Activated naive CD8-positive, alpha-beta T cell treated with anti-CD3 and anti-CD28 coated beads, Interleukin-2, amount 50 U/mL, for 24 hours (primary cell): ENCODE results near the gene MDM2.

Experiments
- ATAC-seq: fragments of 150-1000 bp; cut with Tn5 transposase; one replicate; pipeline ENCODE4 v1.10.0; 2021
- DNase-seq: peaks from one replicate; pipeline ENCODE4 v3.0.0; 2021
- H3K27ac Mint-ChIP-seq: one replicate; pipeline ENCODE4 v1.8.0; 2021; ENCODE audit warnings: mild to moderate bottlenecking, mixed read lengths
- H3K27me3 Mint-ChIP-seq: one replicate; pipeline ENCODE4 v1.8.0; 2021; ENCODE audit warnings: mixed read lengths
- H3K36me3 Mint-ChIP-seq: one replicate; pipeline ENCODE4 v1.8.0; 2021; ENCODE audit warnings: low read depth, mixed read lengths
- H3K4me1 Mint-ChIP-seq: one replicate; pipeline ENCODE4 v1.8.0; 2021; ENCODE audit warnings: mixed read lengths
- H3K4me3 Mint-ChIP-seq: one replicate; pipeline ENCODE4 v1.8.0; 2021; ENCODE audit warnings: mild to moderate bottlenecking, moderate library complexity, mixed read lengths
- H3K9me3 Mint-ChIP-seq: one replicate; pipeline ENCODE4 v1.8.0; 2021; ENCODE audit warnings: mixed read lengths

MDM2 gene

GRCh38 chr12:68871921-68872320, 63.9 kb downstream of the MDM2 start:
- peaks cover 20% of the 10 kb centered on the region for H3K36me3 Mint-ChIP-seq
- ATAC-seq (peak; percentile 43), DNase-seq (peak; percentile 13)
- H3K4me3 Mint-ChIP-seq, result no peak overlapping the region
- H3K27ac Mint-ChIP-seq, result no peak overlapping the region
- no peaks in the 10 kb centered on the region for H3K4me1 Mint-ChIP-seq
- no peaks in the 10 kb centered on the region for H3K9me3 Mint-ChIP-seq
- no peaks in the 10 kb centered on the region for H3K27me3 Mint-ChIP-seq

GRCh38 chr12:68873316-68873715, 65.3 kb downstream of the MDM2 start:
- no peaks in the 10 kb centered on the region for H3K27me3 Mint-ChIP-seq
- no peak overlapping the region for H3K4me3 Mint-ChIP-seq
- no peak for ATAC-seq
- peaks cover 22% of the 10 kb centered on the region for H3K36me3 Mint-ChIP-seq
- no peak overlapping the region for H3K27ac Mint-ChIP-seq
- no peak for DNase-seq
- no peaks in the 10 kb centered on the region for H3K4me1 Mint-ChIP-seq
- H3K9me3 Mint-ChIP-seq, result no peaks in the 10 kb centered on the region

GRCh38 chr12:68876461-68876860, 68.5 kb downstream of the MDM2 start:
- H3K4me1 Mint-ChIP-seq, result no peaks in the 10 kb centered on the region
- H3K27ac Mint-ChIP-seq, result no peak overlapping the region
- H3K4me3 Mint-ChIP-seq, result no peak overlapping the region
- no peaks in the 10 kb centered on the region for H3K27me3 Mint-ChIP-seq
- H3K9me3 Mint-ChIP-seq, result no peaks in the 10 kb centered on the region
- H3K36me3 Mint-ChIP-seq, result peaks cover 23% of the 10 kb centered on the region
- DNase-seq, result no peak
- ATAC-seq, result no peak

DNA sequence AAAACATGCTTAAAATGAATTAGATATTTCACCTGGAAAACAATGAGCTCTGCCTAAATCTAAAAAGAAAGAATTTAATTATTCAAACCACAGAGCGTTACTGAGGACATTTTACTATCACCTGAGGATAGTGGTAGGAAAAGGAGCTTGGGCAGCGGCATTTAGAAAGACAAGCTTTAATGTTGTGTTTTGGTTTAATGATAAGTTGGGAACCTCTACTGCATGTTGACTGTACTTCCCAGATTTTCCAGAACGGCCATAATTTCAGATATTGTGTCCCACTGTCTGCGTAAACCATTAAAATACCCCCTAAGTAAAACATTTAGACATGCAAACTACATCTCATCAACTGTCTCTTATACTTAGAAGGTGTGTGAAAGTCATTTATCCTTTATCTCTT, 69.6 kb downstream of the MDM2 start:
- H3K9me3 Mint-ChIP-seq, result peaks cover 4% of the 10 kb centered on the region
- H3K27ac Mint-ChIP-seq, result no peak overlapping the region
- DNase-seq (no peak), ATAC-seq (no peak)
- peaks cover 3% of the 10 kb centered on the region for H3K27me3 Mint-ChIP-seq
- peaks cover 26% of the 10 kb centered on the region for H3K36me3 Mint-ChIP-seq
- no peak overlapping the region for H3K4me3 Mint-ChIP-seq
- H3K4me1 Mint-ChIP-seq, result no peaks in the 10 kb centered on the region

DNA sequence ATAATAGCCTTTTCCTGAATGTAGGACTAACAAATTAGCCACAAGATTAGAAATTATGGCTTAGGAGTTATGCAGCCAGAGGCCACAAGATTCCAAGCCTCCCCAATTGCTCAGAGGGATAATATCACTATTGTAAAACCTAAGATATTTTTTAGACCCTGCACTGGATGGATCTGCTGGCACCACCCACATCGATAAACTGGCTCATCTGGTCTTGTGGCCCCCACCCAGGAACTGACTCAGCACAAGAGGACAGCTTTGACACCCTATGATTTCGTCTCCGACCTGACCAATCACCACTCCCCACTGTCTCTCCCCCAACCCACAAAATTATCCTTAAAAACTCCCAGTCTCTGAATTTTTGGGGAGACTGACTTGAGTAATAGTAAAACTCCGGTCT, 70.3 kb downstream of the MDM2 start:
- Mint-ChIP-seq H3K4me1 (no peaks in the 10 kb centered on the region), H3K27me3 (peaks cover 3% of the 10 kb centered on the region), H3K27ac (no peak overlapping the region), H3K4me3 (no peak overlapping the region), H3K9me3 (peaks cover 4% of the 10 kb centered on the region), H3K36me3 (peaks cover 27% of the 10 kb centered on the region)
- no peak for ATAC-seq
- DNase-seq, result no peak

DNA sequence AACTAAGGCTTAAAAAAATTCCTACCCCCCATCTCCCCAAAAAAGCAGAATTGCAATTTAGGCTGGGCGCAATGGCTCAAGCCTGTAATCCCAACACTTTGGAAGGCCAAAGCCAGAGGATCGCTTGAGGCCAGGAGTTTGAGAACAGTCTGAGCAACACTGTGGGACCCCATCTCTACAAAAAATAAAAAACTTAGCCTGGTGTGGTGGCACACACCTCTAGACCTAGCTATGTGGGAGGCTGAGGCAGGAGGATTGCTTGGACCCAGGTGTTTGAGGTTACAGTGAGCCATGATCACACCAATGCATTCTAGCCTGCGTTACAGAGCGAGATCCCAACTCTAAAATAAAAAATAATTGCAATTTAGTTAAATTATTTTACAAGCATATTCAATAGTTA, 70.9 kb downstream of the MDM2 start:
- peaks cover 27% of the 10 kb centered on the region for H3K36me3 Mint-ChIP-seq
- ATAC-seq, result no peak

GRCh38 chr12:68880660-68881325, 72.8 kb downstream of the MDM2 start:
- H3K4me3 Mint-ChIP-seq, result no peak overlapping the region
- H3K9me3 Mint-ChIP-seq, result peaks cover 4% of the 10 kb centered on the region
- peaks cover 3% of the 10 kb centered on the region for H3K27me3 Mint-ChIP-seq
- no peak for DNase-seq
- peaks cover 2% of the 10 kb centered on the region for H3K4me1 Mint-ChIP-seq
- no peak overlapping the region for H3K27ac Mint-ChIP-seq
- no peak for ATAC-seq
- H3K36me3 Mint-ChIP-seq, result peaks cover 22% of the 10 kb centered on the region

More for the DNA sequence above, 70.9 kb downstream of the MDM2 start:
- Mint-ChIP-seq H3K27me3 (peaks cover 3% of the 10 kb centered on the region), H3K9me3 (peaks cover 4% of the 10 kb centered on the region), H3K27ac (no peak overlapping the region), H3K4me1 (no peaks in the 10 kb centered on the region), H3K4me3 (no peak overlapping the region)
- no peak for DNase-seq

GRCh38 chr12:68882251-68882964, 74.4 kb downstream of the MDM2 start:
- ATAC-seq (no peak), DNase-seq (no peak)
- Mint-ChIP-seq H3K36me3 (peaks cover 17% of the 10 kb centered on the region), H3K9me3 (peaks cover 4% of the 10 kb centered on the region), H3K27ac (no peak overlapping the region), H3K27me3 (peaks cover 3% of the 10 kb centered on the region), H3K4me1 (peaks cover 3% of the 10 kb centered on the region), H3K4me3 (no peak overlapping the region)

DNA sequence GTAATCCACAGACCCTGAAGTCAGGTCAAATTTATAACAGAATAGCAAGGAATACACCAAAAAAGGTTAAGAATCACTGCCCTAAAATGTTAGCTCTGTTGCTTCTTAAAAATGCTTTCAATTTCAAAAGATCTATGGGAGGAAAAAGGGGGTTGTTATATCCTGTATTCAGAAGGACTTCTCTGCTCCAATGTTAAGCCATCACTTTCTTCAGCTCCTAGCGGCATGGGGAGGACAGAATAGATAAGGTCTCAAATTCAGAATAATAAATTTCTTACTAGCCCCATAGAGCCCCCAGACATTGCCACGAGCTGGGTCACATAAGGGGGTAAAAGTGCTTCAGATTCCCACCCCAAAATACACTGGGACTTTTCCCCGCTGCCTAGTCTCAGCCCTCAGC, 75.2 kb downstream of the MDM2 start:
- ATAC-seq (no peak), DNase-seq (no peak)
- Mint-ChIP-seq H3K4me1 (peaks cover 9% of the 10 kb centered on the region), H3K9me3 (peaks cover 4% of the 10 kb centered on the region), H3K4me3 (no peak overlapping the region), H3K36me3 (peaks cover 16% of the 10 kb centered on the region), H3K27me3 (peaks cover 3% of the 10 kb centered on the region), H3K27ac (no peak overlapping the region)

DNA sequence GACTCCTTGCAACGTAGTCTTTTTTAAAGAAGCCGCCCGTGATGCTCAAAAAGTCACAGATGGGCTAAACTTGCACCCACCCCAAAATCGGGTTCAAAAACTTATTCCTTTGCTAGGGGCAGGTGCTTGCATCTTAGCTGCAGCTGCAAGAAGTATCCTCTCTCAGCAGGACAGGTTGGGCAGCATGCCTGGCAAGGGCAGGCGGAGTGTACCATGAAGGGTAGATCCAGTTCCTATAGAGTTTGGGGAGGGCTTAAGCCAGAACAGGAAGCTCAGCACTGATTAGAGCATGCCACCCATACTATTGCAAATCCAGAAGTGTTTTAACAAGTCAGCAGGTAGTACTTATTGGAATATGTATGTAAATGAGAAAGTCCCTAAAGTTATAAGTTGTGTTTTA, 76.3 kb downstream of the MDM2 start:
- Mint-ChIP-seq H3K27ac (no peak overlapping the region), H3K9me3 (peaks cover 4% of the 10 kb centered on the region), H3K36me3 (peaks cover 11% of the 10 kb centered on the region), H3K4me3 (no peak overlapping the region), H3K4me1 (peaks cover 18% of the 10 kb centered on the region), H3K27me3 (peaks cover 3% of the 10 kb centered on the region)
- ATAC-seq (no peak), DNase-seq (no peak)

- no peak for DNase-seq
- Mint-ChIP-seq H3K27me3 (peaks cover 3% of the 10 kb centered on the region), H3K36me3 (peaks cover 11% of the 10 kb centered on the region), H3K27ac (no peak overlapping the region), H3K4me3 (no peak overlapping the region), H3K9me3 (peaks cover 4% of the 10 kb centered on the region), H3K4me1 (peaks cover 22% of the 10 kb centered on the region)
- no peak for ATAC-seq
These were observed 77.4 kb downstream of the MDM2 start for GRCh38 chr12:68885381-68885780.

DNA sequence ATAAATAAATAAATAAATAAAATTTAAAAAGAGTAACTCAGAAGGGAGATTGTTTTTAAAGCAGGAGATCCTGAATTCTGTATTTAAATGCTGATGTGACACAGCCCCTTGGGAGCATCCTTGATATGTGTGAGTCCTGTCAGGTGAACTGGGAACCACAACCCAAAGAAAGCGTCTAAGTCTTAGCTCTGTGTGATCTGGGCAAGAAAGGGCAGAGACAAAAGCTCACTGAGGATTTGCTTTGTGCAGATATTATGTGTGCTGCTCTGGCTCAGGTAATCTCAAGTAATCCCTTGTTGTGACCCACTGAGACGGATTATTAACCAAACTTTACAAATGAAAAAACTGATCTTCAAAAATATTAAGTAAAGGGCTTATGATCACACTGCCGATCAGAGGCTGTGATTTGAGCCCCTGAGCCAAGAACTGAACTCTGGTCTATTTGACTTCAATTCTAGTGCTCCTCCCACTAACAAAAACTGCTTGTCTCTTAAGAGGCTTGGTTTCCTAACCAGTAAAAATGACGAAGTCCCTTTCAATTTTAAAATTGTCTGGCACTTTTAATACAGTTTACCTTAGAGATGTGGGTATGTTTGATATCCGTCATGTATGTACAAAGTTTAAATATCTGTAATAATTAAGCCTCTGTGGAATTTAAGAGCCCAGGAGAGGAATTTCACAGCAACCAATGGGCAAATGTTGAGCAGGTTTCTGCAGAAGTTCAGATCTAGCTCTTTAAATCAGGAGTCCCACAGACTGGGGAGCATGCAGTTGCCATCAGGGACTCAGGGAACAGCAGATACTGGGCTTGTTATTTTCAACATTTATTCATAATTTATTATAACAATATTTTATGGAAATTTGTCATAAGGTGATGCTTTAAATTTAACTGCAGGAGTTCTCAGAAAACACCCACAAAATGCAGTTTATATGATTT, 78.9 kb downstream of the MDM2 start:
- Mint-ChIP-seq H3K4me1 (peaks cover 27% of the 10 kb centered on the region), H3K36me3 (peaks cover 8% of the 10 kb centered on the region), H3K27me3 (peaks cover 3% of the 10 kb centered on the region), H3K9me3 (peaks cover 4% of the 10 kb centered on the region), H3K4me3 (no peak overlapping the region), H3K27ac (no peak overlapping the region)
- ATAC-seq (no peak), DNase-seq (no peak)

- Mint-ChIP-seq H3K27me3 (no peaks in the 10 kb centered on the region), H3K27ac (no peak overlapping the region), H3K4me3 (no peak overlapping the region), H3K9me3 (no peaks in the 10 kb centered on the region), H3K36me3 (peaks cover under 1% of the 10 kb centered on the region), H3K4me1 (peaks cover 31% of the 10 kb centered on the region)
- no peak for DNase-seq
- no peak for ATAC-seq
These were observed 79.7 kb downstream of the MDM2 start for GRCh38 chr12:68887641-68888040.

DNA sequence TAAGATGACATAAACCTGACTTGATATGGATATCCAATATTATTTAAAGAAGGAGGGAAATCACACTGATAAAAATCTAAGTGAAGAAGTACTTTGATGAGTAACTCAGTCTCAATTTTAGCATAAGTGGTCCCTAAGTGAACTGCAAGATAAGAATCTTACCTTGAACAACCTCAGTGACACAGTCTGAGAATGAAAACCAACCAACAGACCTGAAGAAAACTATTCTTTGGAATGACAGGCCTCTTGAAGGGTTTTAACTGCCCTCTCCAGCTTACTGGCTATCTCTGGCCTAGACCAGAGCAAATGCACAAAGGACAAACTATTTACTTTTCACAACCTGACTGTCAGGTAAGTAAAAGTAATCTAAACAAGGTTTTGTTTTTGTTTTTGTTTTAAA, 80.3 kb downstream of the MDM2 start:
- Mint-ChIP-seq H3K4me3 (no peak overlapping the region), H3K27me3 (no peaks in the 10 kb centered on the region), H3K36me3 (no peaks in the 10 kb centered on the region), H3K4me1 (peaks cover 31% of the 10 kb centered on the region), H3K9me3 (no peaks in the 10 kb centered on the region), H3K27ac (no peak overlapping the region)
- DNase-seq, result no peak
- peak; percentile 80 for ATAC-seq
